HG03135 (cell line): Measurements from ENCODE around the gene TMEM150A.
"Not testable (repeated sequence)": the region's sequence is repeated elsewhere in the genome, so short reads cannot be mapped to it uniquely, and the experiment has no call there.

Experiments
- ATAC-seq: cut with Tn5 transposase; IDR thresholded peaks from one replicate; pipeline ENCODE4 v1.9.1; 2021; ENCODE audit warnings: mild to moderate bottlenecking, moderate library complexity; ENCODE audit not compliant: unreplicated experiment

The TMEM150A gene

DNA sequence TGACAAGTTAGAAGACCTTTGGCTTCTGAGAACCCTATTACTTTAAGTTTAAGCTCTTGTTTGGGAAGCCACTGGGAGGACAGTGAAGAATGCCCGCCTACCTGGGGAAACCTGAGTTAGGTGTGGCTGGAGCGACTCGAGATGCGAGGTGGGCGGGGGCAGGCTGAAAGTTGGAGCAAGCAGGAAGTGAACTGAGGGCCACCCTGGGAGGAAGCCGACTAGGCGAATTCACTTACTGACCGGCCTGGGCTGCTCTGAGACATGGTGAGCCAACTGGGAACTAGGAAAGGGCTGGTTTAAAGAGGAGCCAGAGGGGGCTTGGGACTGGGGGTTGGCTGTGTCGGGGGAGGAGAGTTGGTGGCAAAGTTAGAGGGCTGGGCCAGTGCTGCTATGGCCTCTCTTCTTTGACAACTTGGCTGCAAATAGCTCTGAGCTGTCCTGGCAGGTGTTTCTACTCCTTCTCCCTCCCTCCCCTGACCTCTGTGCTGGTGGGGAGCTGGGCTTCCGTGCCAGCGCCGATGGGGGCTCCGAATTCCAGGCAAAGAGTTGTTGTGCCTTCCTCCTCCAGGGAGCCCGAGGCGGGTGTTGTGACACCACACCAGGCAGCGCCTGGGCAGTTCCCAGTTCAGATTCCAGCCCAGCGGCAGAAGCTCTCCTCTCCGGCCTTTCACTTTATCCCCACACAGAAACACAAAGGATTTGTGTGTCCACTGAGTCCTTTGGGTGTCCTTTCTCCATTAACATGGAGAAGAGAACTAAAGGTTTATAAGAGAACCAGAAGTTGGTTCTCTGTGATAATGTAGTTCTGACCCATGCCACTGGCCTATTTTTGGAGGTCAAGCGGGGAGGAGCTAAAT lies 24.9 kb downstream of the TMEM150A start, which contains the start of gene VAMP8:
Gene VAMP8, plus strand, starts transcription at position 201 of the 857 bp plus-strand sequence. Its CDS starts 61 bp downstream, at position 262.
- ATAC-seq = no peak

DNA sequence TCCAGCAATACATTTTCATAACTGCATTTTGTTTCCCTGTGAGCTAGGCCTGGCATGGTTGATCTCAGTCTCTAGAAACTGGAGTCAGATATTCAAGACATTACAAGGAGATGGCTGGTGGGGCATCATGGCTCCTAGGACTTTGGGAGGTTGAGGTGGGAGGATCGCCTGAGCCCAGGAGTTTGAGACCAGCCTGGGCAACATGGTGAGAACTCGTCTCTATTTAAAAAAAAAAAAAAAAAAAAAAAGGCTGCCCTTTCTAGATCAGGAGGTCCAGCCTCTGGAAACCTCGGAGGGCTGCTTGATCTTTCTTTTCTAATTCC lies 25.5 kb downstream of the TMEM150A start:
- no peak for ATAC-seq

DNA sequence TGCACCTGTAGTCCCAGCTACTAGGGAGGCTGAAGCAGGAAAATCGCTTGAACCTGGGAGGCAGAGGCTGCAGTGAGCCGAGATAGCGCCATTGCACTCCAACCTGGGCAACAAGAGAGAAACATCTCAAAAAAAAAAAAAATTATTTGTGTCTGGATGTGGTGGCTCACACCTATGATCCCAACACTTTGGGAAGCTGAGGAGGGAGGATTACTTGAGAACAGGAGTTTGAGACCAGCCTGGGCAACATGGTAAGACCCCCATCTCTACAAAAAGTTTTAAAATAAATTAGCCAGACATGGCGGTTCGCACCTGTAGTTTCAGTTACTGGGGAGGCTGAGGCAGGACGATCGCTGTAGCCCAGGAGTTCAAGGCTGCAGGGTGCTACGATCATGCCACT lies 26.8 kb downstream of the TMEM150A start:
- no peak for ATAC-seq

DNA sequence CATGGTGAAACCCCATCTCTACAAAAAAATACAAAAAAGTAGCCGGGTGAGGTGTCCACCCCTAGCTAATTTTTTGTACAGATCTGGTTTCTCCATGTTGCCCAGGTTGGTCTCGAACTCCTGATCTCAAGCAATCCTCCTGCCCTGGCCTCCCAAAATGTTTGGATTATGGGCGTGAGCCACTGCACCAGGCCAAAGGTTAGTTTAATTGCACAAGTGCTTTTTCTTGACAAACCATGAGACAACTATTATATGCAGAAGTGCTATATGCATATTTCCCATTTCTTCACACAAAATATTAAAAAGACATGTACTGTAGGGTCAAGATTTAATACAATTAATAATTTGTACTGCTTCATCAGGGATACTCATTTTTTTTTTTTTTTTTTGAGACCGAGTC lies 36.2 kb downstream of the TMEM150A start:
- no peak for ATAC-seq

- peak; percentile 35 for ATAC-seq
Measured at GRCh38 chr2:85564144-85564563, 38.3 kb downstream of the TMEM150A start.

GRCh38 chr2:85561280-85562212 lies 41.0 kb downstream of the TMEM150A start, which contains the start of gene GGCX:
Gene GGCX (minus strand): TSS chr2:85561493. CDS start chr2:85561428, 65 bp downstream.
- peak; percentile 86 for ATAC-seq

DNA sequence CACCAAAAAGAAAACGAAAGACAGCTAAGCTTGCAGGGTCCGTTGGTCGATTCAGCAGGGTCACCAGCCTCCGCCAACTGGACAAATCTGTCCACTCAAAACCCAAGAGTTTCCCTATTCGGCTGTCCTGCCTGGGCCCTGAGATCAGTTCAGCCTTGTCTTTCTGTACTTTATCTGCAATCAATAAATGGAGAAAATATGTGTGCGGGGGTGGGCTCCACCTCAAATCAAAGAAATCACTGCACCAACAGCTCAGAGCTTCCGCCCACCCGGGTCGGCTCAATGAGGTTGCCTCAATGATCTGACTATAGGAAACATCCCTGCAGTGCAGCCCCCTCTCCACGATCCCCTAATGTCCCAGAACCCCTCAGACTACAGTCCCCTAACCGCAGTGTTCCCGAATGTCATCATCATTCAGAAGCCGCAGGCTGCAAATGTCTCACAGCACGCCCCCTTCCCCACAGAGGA lies 41.7 kb downstream of the TMEM150A start:
- peak; percentile 22 for ATAC-seq

DNA sequence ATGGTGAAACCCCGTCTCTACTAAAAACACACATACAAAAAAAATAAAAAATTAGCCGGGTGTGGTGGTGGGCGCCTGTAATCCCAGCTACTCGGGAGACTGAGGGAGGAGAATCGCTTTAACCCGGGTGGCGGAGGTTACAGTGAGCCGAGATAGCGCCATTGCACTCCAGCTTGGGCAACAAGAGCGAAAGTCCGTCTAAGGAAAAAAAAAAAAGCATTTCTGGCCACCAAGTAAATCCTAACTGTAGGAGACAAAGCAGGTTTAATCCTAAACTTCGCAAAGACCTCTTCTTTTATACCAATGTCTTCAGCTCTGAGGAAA lies 42.1 kb downstream of the TMEM150A start:
- ATAC-seq = not testable (repeated sequence)

DNA sequence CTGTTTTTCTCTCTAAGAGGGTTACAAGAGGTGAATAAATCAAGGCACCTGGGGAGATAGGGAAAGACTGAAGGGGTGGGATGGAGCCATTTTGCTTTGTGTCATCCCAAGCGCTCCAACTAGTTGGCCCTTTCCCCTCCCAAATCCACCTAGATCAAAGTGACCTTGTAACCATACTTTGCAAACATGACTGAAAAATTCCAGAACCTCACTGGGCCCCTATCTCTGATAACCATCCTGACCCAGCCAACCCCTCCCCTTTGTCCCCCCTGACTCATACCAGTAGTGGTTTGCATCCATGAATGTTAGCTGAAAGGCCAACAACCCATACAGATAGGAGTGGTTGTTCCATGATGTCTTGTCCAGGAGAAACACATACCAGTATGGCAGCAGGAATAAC lies 44.3 kb downstream of the TMEM150A start:
- no peak for ATAC-seq

DNA sequence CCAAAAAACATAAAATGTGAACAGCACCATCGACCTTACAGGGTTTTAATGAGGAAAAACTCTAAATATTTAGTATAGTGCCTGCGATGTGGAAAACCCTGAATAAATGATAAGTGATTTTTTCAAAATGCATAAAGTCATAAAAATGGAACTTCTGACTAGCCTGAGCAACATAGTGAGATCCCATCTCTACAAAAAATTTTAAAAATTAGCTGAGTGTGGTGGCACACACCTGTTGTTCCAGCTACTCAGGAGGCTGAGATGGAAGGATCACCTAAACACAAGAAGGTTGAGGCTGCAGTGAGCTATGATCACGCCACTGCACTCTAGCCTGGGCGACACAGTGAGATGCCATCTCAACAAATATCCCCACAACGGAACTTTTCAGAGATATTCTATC lies 45.4 kb downstream of the TMEM150A start:
- no peak for ATAC-seq

DNA sequence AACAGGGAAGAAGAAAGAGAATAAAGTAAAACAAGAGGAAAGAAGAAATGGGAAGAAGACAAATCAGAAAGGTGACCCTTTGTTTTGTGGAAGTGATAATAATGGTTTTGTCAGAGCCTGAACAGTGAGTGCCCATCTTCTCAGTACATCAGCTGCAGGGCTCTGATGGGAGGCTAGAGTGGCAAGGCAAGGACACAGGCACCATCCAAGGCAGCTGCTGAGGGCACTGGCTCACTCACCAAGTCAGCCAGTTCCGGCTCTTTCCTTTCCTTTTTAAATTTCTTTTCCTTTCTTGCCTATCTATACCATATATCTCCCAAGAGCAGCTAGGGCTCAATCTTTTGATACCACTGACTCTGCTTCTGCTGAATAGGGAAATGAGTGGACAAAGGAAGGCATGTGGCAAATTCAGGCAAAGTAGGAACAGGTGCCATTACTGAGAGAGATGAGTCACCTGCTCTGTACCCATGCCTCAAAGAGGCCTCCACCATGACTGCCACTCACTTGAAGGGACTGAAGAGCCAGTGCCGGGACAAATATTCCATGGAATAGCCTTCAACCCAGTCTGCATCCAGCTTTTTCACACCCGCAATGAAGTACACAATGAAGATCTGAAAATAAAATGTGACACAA lies 47.4 kb downstream of the TMEM150A start:
- no peak for ATAC-seq

GRCh38 chr2:85553184-85553583 lies 49.3 kb downstream of the TMEM150A start:
- no peak for ATAC-seq

DNA sequence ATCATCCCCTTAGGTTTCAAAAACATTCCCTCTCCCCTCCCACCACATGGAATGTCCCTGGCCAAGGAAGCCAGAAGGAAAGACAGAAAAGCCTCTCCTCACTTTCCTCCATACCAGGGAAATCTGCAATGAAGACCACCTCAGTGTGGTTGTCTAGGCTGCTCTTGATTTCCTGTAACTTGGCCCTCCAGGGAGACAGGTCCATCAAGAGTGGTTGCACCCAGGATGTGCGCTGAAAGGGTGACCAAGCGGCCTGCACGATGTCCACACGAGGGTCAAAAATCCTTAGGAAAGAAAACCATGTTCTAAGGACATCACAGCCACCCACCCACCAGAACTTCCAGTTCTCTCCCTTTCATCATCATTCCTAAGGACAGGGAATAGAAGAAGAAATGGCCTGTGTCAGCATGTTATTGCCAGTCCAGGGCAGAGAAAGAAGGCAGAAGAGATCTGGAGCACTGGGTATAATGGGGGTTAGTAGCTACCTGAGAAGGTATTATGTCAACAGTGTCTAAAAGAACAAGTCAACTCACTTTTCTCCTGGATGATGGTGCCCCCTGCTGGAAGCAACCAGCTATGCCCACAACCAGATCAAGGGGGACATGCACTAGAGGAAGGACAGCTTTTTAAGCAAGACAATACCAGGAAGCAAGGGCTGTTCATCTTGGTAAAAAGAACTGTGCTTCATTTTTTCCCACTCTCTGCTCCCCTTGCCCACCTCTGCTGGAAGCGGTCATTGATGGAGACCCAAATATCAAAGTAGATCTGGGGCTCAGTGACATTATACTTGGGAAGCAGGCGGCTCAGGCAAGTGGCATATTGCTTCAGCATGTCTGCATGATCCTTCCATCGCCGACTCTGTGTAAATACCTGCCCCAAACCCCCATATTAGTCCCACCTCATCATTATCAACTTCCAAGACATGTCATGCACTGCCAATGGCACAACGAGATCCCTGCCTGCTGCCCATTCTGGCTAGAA lies 50.5 kb downstream of the TMEM150A start:
- no peak for ATAC-seq

GRCh38 chr2:85550486-85550885 lies 52.0 kb downstream of the TMEM150A start:
- no peak for ATAC-seq

GRCh38 chr2:85549826-85550225 lies 52.7 kb downstream of the TMEM150A start:
- ATAC-seq = no peak

DNA sequence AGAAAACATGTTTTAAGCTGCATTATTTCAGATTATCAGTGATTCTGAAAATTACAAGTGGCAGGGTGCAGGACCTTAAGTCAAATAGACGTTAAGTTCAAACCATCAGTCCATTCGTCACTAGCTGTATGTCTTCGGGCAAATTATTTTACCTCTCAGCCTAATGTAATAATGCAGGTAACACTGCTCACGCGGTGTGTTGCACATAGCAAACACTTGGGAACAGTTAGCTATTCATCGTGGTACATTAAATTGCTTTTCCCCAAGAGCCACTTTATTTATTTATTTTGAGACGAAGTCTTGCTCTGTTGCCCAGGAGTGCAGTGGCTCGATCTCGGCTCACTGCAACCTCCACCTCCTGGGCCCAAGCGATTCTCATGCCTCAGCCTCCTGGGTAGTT lies 53.4 kb downstream of the TMEM150A start:
- no peak for ATAC-seq

DNA sequence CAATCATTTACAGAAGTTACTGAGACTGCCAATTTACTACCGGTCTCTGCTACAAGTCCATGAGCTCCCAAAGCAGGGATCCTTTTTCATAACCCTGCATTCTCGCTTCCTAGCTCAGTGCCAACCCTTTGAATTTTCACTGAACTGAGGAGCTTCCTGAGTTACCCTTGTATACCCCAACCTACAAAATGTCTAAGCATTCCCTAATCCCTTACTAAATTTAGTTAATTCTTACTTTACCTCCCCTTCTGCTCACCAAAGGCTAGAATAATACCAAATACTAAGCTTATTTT lies 53.9 kb downstream of the TMEM150A start:
- ATAC-seq = no peak
